Measurements from ENCODE around the gene PROCA1. TPM values are rescaled to one million over a fixed set of nuclear protein-coding genes. Genes with fewer than 3 reads are reported as not detected.

PROCA1 gene
- total and polyA plus RNA-seq, 2 of the 8 experiments (the other 6 are each of a cell fraction or from before 2014, with no cell fraction given): 21.2 to 26.3 TPM

DNA sequence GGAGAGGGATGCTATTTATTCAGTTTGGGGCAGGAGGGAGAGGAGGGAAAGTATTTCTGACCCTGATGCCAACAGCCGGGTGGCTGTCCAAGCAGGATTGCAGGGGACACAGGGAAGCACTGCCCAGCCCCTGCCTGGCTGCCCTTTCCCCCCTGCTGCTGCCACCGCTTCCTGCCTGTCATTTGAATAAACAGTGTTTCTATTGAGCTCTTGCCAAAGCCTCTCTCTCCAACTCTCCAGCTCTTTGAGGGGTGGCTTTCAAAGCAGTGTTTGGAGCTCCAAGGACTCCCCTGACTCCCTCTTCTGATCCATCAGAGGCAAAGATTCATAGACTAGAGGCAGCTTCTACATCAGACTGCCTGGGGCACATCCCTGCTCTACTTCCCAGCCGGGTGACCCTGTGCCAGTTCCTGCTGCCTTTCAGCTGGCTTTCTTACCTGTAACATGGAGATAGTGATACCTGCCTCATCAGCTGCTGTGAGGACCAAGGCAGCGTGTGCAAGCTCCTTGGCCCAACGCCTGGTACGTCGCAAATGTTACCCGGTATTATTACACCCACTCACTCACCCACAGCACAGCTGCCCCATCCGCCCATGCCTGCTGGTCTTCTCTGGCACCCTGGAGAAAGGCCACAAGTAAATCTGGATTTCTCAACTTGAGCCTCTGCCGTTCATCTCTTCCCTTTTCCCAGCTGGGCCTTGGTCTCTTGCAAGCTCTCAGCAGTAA, 9.5 kb downstream of the PROCA1 start:
- Histone ChIP-seq H3K36me3 (ENCODE audit: control insufficient read depth in 2 of 4, insufficient read depth in 4 of 4, low read length in 3 of 4) (peaks cover 35 to 61% (median 55%) of the 10 kb centered on the region in 4 experiments), H3K4me3 (ENCODE audit: extremely low read depth in 1 of 4, insufficient read depth in 2 of 4, low read depth in 3 of 4, low read length in 4 of 4) (no peak overlapping the region), H3K4me2 (ENCODE audit: insufficient read depth in 1 of 2, low read depth in 2 of 2, low read length in 2 of 2) (peak overlapping the region in 1 of 2 experiments; percentile 32; a peak in 1 of 4 replicates), H3K23me2 (ENCODE audit: low read depth, low read length) (no peaks in the 10 kb centered on the region), H3K79me1 (ENCODE audit: low read depth, low read length) (no peaks in the 10 kb centered on the region), H2BK12ac (ENCODE audit: low read depth, low read length) (no peak overlapping the region), H2BK120ac (replicated peaks; ENCODE audit: low read depth, low read length) (no peak overlapping the region), H2AFZ (ENCODE audit: low read length) (no peak overlapping the region), H4K91ac (replicated peaks; ENCODE audit: insufficient read length, low read length) (no peak overlapping the region), H3K9me3 (ENCODE audit: insufficient read depth in 2 of 2, low read depth in 1 of 2, low read length in 1 of 2) (no peaks in the 10 kb centered on the region), H2BK20ac (ENCODE audit: low read length) (no peak overlapping the region), H3K9ac (replicated peaks in 1 of 4; ENCODE audit: extremely low read depth in 1 of 4, low read depth in 3 of 4, low read length in 3 of 4) (no peak overlapping the region; a peak in 1 of 7 replicates), H3K18ac (ENCODE audit: extremely low read depth, low read length) (no peak overlapping the region), H3K79me2 (ENCODE audit: control insufficient read depth in 1 of 2, insufficient read depth in 2 of 2, low read length in 2 of 2) (no peaks in the 10 kb centered on the region), H3K14ac (ENCODE audit: insufficient read length) (no peak overlapping the region), H3K56ac (replicated peaks; ENCODE audit: insufficient read length, low read depth, low read length) (no peak overlapping the region), H3K4ac (replicated peaks; ENCODE audit: insufficient read length, low read depth, low read length) (no peak overlapping the region), H2BK5ac (ENCODE audit: low read depth, low read length) (no peak overlapping the region), H4K5ac (ENCODE audit: insufficient read length, low read depth, low read length) (no peak overlapping the region), H2AK5ac (ENCODE audit: low read depth, low read length) (no peak overlapping the region), H4K20me1 (replicated peaks in 1 of 2; ENCODE audit: control insufficient read depth in 1 of 2, insufficient read depth in 2 of 2, low read length in 2 of 2) (peaks cover 10 to 24% of the 10 kb centered on the region in 2 experiments), H4K8ac (ENCODE audit: extremely low read depth, insufficient read depth, low read length) (no peak overlapping the region; the same call in 1 of the 2 replicates), H3K27me3 (replicated peaks in 1 of 4; ENCODE audit: control insufficient read depth in 3 of 4, extremely low read depth in 1 of 4, insufficient read depth in 3 of 4, low read length in 3 of 4) (no peaks in the 10 kb centered on the region), H3K4me1 (replicated peaks in 1 of 4; ENCODE audit: control insufficient read depth in 3 of 4, insufficient read depth in 4 of 4, low read length in 3 of 4) (peaks cover 0 to 11% (median 4%) of the 10 kb centered on the region in 4 experiments; a peak in 4 of 7 replicates), H3K23ac (ENCODE audit: insufficient read length) (no peak overlapping the region), H3K27ac (ENCODE audit: low read depth, low read length) (0 out of 2 replicates have a peak overlapping the region, but pooled peaks have one; percentile 19), H2BK15ac (ENCODE audit: low read length) (no peak overlapping the region)
- FAIRE-seq (no peak), DNase-seq (ENCODE audit: low read depth in 1 of 2, low spot score in 2 of 2) (no peak)
- POLR2A ChIA-PET (ENCODE audit: partially characterized antibody): interaction anchor here (0.8 to 4.8 kb wide), 15 partner anchors 9 to 117 kb away, joined by 3 to 47 read pairs (median 5); partner anchors contain the start of genes PROCA1 and RPL23A
- 93% methylated on average over 10 of the region's 10 CpGs; no CpG with 5 or more reads in 1 of the 2 experiments for WGBS, 2 experiments (ENCODE audit: extremely low coverage in 1 of 2, insufficient coverage in 1 of 2, insufficient read length in 1 of 2, insufficient replicate concordance in 2 of 2, low coverage in 1 of 2, low lambda C conversion rate in 2 of 2, missing lambda C conversion rate in 1 of 2)
- CTCF ChIA-PET (ENCODE audit: partially characterized antibody): interaction anchor here (0.6 to 2.5 kb wide), 9 partner anchors 33 to 325 kb away, joined by 3 to 9 read pairs (median 3); no protein-coding TSS in a partner anchor
